Uterus (tissue), 2 donors: ENCODE measurements around the gene ZC3H18.

Experiments
- CTCF ChIP-seq, 4 experiments: fragments of 200-600 bp in 2 of 4; fragments of 450-650 bp in 2 of 4; sonication (generic) in 2 of 4; IDR thresholded peaks; one replicate each; pipeline ENCODE4 v1.5.1; 2016 to 2019; ENCODE audit warnings: antibody characterized with exemption in 4 of 4, mild to moderate bottlenecking in 2 of 4, moderate library complexity in 1 of 4
- POLR2A ChIP-seq, 2 donors: fragments of 450-650 bp; IDR thresholded peaks; one replicate each; pipeline ENCODE4 v1.6.1; 2016; ENCODE audit warnings: antibody characterized with exemption in 2 of 2, mild to moderate bottlenecking in 1 of 2, moderate library complexity in 1 of 2

GRCh38 chr16:88629835-88630234 is 59.6 kb downstream of the ZC3H18 start:
- TF ChIP-seq CTCF (IDR thresholded peaks at IDR 0.05) (no peak), POLR2A (IDR thresholded peaks at IDR 0.05) (no peak)
